A673 (cell line): Measurements from ENCODE around the gene ACACA.

Experiments used
- EZH2 ChIP-seq: fragments of 200-600 bp; sonication (generic); IDR thresholded peaks from 2 replicates; pipeline ENCODE4 v1.6.1; 2017; ENCODE audit warnings: borderline replicate concordance, low read depth, mild to moderate bottlenecking, mixed read lengths, antibody characterized with exemption, low read length; ENCODE audit not compliant: poor library complexity, severe bottlenecking
- TF ChIP-seq, protein P1 (sequence below): fragments of 300-800, 200-600 bp; sonication (generic); conservative IDR thresholded peaks from 2 replicates; pipeline ENCODE4 v1.5.1; 2017; ENCODE audit warnings: low read depth, mild to moderate bottlenecking, antibody characterized with exemption, low read length, moderate library complexity, mixed read lengths

DNA sequence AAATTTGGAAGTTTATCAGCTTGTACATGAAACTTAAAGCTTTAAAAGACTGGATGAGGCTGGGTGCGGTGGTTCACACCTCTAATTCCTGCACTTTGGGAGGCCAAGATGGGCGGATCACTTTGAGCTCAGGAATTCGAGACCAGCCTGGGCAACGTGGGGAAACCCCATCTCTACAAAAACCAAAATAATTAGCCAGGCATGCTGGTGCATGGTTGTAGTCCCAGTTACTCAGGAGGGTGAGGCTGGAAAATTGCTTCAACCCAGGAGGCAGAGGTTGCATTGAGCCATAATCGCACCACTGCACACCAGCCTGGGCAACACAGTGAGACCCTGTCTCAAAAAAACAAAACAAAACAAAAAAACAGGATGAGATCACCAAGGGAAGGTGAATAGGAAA lies 248.3 kb downstream of the ACACA start:
- TF ChIP-seq, protein P1, sequence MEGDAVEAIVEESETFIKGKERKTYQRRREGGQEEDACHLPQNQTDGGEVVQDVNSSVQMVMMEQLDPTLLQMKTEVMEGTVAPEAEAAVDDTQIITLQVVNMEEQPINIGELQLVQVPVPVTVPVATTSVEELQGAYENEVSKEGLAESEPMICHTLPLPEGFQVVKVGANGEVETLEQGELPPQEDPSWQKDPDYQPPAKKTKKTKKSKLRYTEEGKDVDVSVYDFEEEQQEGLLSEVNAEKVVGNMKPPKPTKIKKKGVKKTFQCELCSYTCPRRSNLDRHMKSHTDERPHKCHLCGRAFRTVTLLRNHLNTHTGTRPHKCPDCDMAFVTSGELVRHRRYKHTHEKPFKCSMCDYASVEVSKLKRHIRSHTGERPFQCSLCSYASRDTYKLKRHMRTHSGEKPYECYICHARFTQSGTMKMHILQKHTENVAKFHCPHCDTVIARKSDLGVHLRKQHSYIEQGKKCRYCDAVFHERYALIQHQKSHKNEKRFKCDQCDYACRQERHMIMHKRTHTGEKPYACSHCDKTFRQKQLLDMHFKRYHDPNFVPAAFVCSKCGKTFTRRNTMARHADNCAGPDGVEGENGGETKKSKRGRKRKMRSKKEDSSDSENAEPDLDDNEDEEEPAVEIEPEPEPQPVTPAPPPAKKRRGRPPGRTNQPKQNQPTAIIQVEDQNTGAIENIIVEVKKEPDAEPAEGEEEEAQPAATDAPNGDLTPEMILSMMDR = no peak
- TF ChIP-seq EZH2 = no peak
